Heart right ventricle (tissue), 16 donors: ENCODE results near the gene USP24. TPM values are rescaled to one million over a fixed set of nuclear protein-coding genes. Genes with fewer than 3 reads are reported as not detected.

Experiments
- ATAC-seq, 8 donors: fragments of 200-7000 bp; cut with Tn5 transposase; one replicate each; pipeline ENCODE4 v1.9.1; 2020; ENCODE audit warnings: mild to moderate bottlenecking in 8 of 8, moderate library complexity in 8 of 8, moderate number of reproducible peaks in 1 of 8
- DNase-seq, 2 donors: peaks; one replicate each; pipeline ENCODE4 v3.0.0-alpha.2; 2020
- H3K27ac ChIP-seq, 10 donors: fragments of 200-600 bp; sonication (generic) in 2 of 10; one replicate each; pipeline versions ENCODE4 v1.5.0 to v1.8.0; 2020 to 2022; ENCODE audit warnings: mild to moderate bottlenecking in 3 of 10
- H3K27me3 ChIP-seq, 7 donors: fragments of 200-600 bp; one replicate each; pipeline ENCODE4 v1.8.0; 2021 to 2022; ENCODE audit warnings: mild to moderate bottlenecking in 2 of 7
- H3K36me3 ChIP-seq, 9 donors: fragments of 200-600 bp; sonication (generic) in 1 of 9; one replicate each; pipeline versions ENCODE4 v1.5.0 to v1.8.0; 2020 to 2022; ENCODE audit warnings: mild to moderate bottlenecking in 2 of 9
- H3K4me1 ChIP-seq, 9 donors: fragments of 200-600 bp; sonication (generic) in 1 of 9; one replicate each; pipeline versions ENCODE4 v1.5.0 to v1.8.0; 2020 to 2022; ENCODE audit warnings: mild to moderate bottlenecking in 4 of 9
- H3K4me3 ChIP-seq, 10 donors: fragments of 200-600 bp; sonication (generic) in 2 of 10; one replicate each; pipeline versions ENCODE4 v1.5.0 to v1.8.0; 2020 to 2022; ENCODE audit warnings: mild to moderate bottlenecking in 7 of 10, moderate library complexity in 2 of 10
- H3K9me3 ChIP-seq, 11 donors: fragments of 200-600 bp in 10 of 11; sonication (generic) in 2 of 11; one replicate each; pipeline versions ENCODE4 v1.5.0 to v1.8.0; 2013 to 2022; ENCODE audit warnings: mild to moderate bottlenecking in 2 of 11, control low read depth in 1 of 11, moderate library complexity in 1 of 11
- WGBS, 2 donors: extraction: QIAGEN DNeasy Blood & Tissue Kit; methylation state at CpG; one replicate each; pipeline ENCODE4 v1.1.7; 2013; ENCODE audit warnings: inconsistent platforms in 1 of 2; 5-methylcytosine and 5-hydroxymethylcytosine counted together
- intact Hi-C, 10 donors: fragments of 100-400 bp; cut with DNase I; formaldehyde crosslinking; loops; one replicate each; pipeline versions ENCODE4 v1.11.1 to v1.14.2; 2022
- polyA plus RNA-seq, 2 donors: library from polyadenylated mRNA; stranded (reverse); fragments of 200-250 nt; gene quantifications; one replicate each; pipeline ENCODE4 v1.2.3, GENCODE V29; 2013
- total RNA-seq, 10 donors: library from RNA; stranded (reverse); fragmentation: NEBNext Ultra II Directional in 3 of 10; extraction: Animal tissue kit (Norgen Biotek cat#: 25700) in 3 of 10; gene quantifications; one replicate each; pipeline versions ENCODE4 v1.2.1 to v1.2.4, GENCODE V29; 2021 to 2023
- TF ChIP-seq, protein P1 (sequence below), 9 donors: fragments of 200-600 bp; sonication (generic) in 2 of 9; IDR thresholded peaks; one replicate each; pipeline versions ENCODE4 v1.5.0 to v1.8.0; 2021 to 2022; ENCODE audit warnings: antibody characterized with exemption in 9 of 9, mild to moderate bottlenecking in 5 of 9, moderate library complexity in 1 of 9
- donor health status: Arrhythmogenic right ventricular cardiomyopathy.
- donor health status: ischemic (EF 13 %, LVEDD 7.1; RV severe dilation, severe dysfunction).
- donor health status: healthy with polysubstance abuse.
- donor health status: DM: no; HTN: yes; CAD: no.
- donor health status: DM: no; HTN: no; CAD: no.
- donor health status: ischemic (EF 25% LVEDD 6.9; RV normal size, moderate dysfunction).
- donor health status: ischemic (EF 25% LVEDD 5.7; RV mildly dilated, moderate dysfunction).
- donor health status: healthy.
- donor health status: DM: yes; HTN: yes; CAD: no.
- donor health status: Ischemic cardiomyopathy.
- donor health status: ischemic (EF 35%, LVEDD 5.7; RV mildly dilated, moderate dysfunction).
- donor health status: nonischemic (EF 11% LVEDD 7.7; RV severe dilation, severe dysfunction).
- donor health status: DM: yes; HTN: yes; CAD: no.
- donor health status: PGD.
- donor health status: ischemic (EF 29% LVEDD 5.4; RV normal size, mild dysfunction).
- donor health status: nonischemic (EF 23%, LVEDD 6.1; RV moderate dilation, normal function).

USP24 gene
- total and polyA plus RNA-seq, 12 donors: 7.1 to 49.7 (median 41.3) TPM

- ATAC-seq (no peak), DNase-seq (no peak)
- intact Hi-C loops: loop anchor here in 5 of 10 donors (2.0 to 10.0 kb wide), 3 partner anchors 140 to 1456 kb away; no protein-coding TSS in a partner anchor
- TF ChIP-seq, protein P1, sequence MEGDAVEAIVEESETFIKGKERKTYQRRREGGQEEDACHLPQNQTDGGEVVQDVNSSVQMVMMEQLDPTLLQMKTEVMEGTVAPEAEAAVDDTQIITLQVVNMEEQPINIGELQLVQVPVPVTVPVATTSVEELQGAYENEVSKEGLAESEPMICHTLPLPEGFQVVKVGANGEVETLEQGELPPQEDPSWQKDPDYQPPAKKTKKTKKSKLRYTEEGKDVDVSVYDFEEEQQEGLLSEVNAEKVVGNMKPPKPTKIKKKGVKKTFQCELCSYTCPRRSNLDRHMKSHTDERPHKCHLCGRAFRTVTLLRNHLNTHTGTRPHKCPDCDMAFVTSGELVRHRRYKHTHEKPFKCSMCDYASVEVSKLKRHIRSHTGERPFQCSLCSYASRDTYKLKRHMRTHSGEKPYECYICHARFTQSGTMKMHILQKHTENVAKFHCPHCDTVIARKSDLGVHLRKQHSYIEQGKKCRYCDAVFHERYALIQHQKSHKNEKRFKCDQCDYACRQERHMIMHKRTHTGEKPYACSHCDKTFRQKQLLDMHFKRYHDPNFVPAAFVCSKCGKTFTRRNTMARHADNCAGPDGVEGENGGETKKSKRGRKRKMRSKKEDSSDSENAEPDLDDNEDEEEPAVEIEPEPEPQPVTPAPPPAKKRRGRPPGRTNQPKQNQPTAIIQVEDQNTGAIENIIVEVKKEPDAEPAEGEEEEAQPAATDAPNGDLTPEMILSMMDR (IDR thresholded peaks at IDR 0.05): no peak
- Histone ChIP-seq H3K27me3 (no peaks in the 10 kb centered on the region), H3K9me3 (no peaks in the 10 kb centered on the region), H3K27ac (no peak overlapping the region), H3K4me1 (peaks cover 0 to 21% (median 4%) of the 10 kb centered on the region in 9 donors), H3K36me3 (peaks cover 0 to 100% (median 76%) of the 10 kb centered on the region in 9 donors), H3K4me3 (no peak overlapping the region)
- 93 to 97% methylated on average over 2 of the region's 2 CpGs for WGBS, 2 donors
Observed at GRCh38 chr1:55138823-55139222, 76.3 kb downstream of the USP24 start.

DNA sequence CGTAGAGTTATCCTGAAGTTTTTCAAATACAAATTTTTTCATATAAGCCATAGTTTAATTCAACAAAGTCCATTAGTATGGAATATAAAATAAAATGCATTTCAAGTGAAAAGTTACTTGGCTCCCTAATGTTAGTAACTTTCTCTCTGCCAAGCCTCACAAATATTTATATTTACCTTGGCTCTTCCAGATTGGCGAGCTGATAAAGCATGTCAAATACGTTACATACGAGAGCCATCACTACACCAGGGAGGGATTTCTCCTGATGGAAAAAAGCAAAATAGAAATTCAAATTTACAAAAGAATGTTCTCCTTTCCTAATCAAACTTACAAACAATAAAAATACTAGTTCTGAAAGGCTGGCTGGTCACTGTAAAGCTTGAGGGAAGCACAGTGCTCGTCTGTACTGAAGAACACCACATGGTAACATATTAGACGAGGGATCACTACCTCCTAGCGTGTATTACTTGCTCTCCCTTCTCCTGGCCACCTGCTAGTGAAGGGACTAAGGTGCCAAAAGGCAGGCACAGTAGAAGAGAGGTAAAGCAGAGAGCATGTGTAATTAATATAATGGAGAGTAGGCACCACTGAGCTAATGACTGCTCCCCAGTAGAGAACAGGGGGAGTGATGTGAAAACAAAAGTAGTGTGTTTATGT lies 80.9 kb downstream of the USP24 start:
- 93 to 95% methylated on average over 7 of the region's 7 CpGs for WGBS, 2 donors
- ATAC-seq (no peak), DNase-seq (no peak)
- Histone ChIP-seq H3K9me3 (no peaks in the 10 kb centered on the region), H3K4me3 (no peak overlapping the region), H3K27me3 (no peaks in the 10 kb centered on the region), H3K36me3 (peaks cover 0 to 100% (median 70%) of the 10 kb centered on the region in 9 donors), H3K4me1 (peaks cover 0 to 14% (median 5%) of the 10 kb centered on the region in 9 donors), H3K27ac (no peak overlapping the region)
- TF ChIP-seq, protein P1 (IDR thresholded peaks at IDR 0.05): no peak
- intact Hi-C loops: loop anchor here in 4 of 10 donors (10.0 kb wide), 2 partner anchors 1451 to 1461 kb away; no protein-coding TSS in a partner anchor

DNA sequence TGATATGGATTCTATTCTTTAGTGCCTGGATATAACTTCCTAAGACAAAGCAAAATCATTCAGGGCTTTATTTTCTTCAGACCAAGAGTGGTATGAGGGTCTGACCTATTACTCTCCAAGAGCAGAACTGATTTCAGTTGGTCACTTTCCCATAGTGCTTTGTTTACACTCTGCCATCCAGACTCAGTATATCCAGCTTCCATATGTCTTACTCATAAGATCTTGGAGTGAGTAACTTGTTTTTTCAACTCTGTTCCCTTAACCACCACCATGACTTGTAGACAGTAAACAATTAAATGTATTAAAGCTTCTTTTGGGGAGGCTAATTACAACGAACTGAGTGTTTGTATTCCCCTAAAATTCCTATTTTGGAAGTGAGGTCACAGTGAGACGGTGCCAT lies 83.4 kb downstream of the USP24 start:
- peaks cover 0 to 96% (median 61%) of the 10 kb centered on the region in 9 donors for H3K36me3 ChIP-seq
- intact Hi-C loops: loop anchor here in 4 of 10 donors (10.0 kb wide), 2 partner anchors 1453 to 1463 kb away; no protein-coding TSS in a partner anchor
- TF ChIP-seq, protein P1 (IDR thresholded peaks at IDR 0.05): no peak
- ATAC-seq (no peak), DNase-seq (no peak)
- no peaks in the 10 kb centered on the region for H3K9me3 ChIP-seq
- 86 to 87% methylated on average over 2 of the region's 2 CpGs for WGBS, 2 donors
- H3K27me3 ChIP-seq: no peaks in the 10 kb centered on the region
- no peak overlapping the region for H3K27ac ChIP-seq
- H3K4me3 ChIP-seq: no peak overlapping the region
- H3K4me1 ChIP-seq: peaks cover 0 to 24% (median 5%) of the 10 kb centered on the region in 9 donors

- intact Hi-C loops: loop anchor here in 4 of 10 donors (10.0 kb wide), 2 partner anchors 1454 to 1464 kb away; no protein-coding TSS in a partner anchor
- no peak overlapping the region for H3K4me3 ChIP-seq
Observed at GRCh38 chr1:55131218-55131617, 83.9 kb downstream of the USP24 start.

More at GRCh38 chr1:55131218-55131617, 83.9 kb downstream of the USP24 start:
- Histone ChIP-seq H3K4me1 (peaks cover 0 to 24% (median 5%) of the 10 kb centered on the region in 9 donors), H3K9me3 (no peaks in the 10 kb centered on the region), H3K36me3 (peaks cover 0 to 96% (median 57%) of the 10 kb centered on the region in 9 donors), H3K27ac (no peak overlapping the region), H3K27me3 (no peaks in the 10 kb centered on the region)
- ATAC-seq (no peak), DNase-seq (no peak)
- TF ChIP-seq, protein P1 (IDR thresholded peaks at IDR 0.05): no peak
- 90 to 95% methylated on average over 2 of the region's 2 CpGs for WGBS, 2 donors
